Activated CD8-positive, alpha-beta memory T cell treated with anti-CD3 and anti-CD28 coated beads, Interleukin-2, amount 50 U/mL, for 1 hour (primary cell): ENCODE results near the gene HDAC9.

Experiments used
- DNase-seq: peaks from one replicate; pipeline ENCODE4 v3.0.0-alpha.2; 2020; ENCODE audit errors: extremely low read depth

HDAC9 gene

GRCh38 chr7:18659746-18660145, 164.2 kb downstream of the HDAC9 start:
- DNase-seq: no peak

- no peak for DNase-seq
Observed at GRCh38 chr7:18663321-18663720, 167.8 kb downstream of the HDAC9 start.

GRCh38 chr7:18666107-18666728, 170.7 kb downstream of the HDAC9 start:
- peak; percentile 0 for DNase-seq

GRCh38 chr7:18667466-18667865, 171.9 kb downstream of the HDAC9 start:
- DNase-seq: no peak

- DNase-seq: no peak
Observed at GRCh38 chr7:18671176-18671575, 175.6 kb downstream of the HDAC9 start.

- no peak for DNase-seq
Observed at GRCh38 chr7:18675579-18675978, 180.0 kb downstream of the HDAC9 start.

GRCh38 chr7:18679261-18679660, 183.7 kb downstream of the HDAC9 start:
- DNase-seq: no peak

- DNase-seq: no peak
Observed at GRCh38 chr7:18680576-18680975, 185.0 kb downstream of the HDAC9 start.

GRCh38 chr7:18684916-18685315, 189.4 kb downstream of the HDAC9 start:
- no peak for DNase-seq

GRCh38 chr7:18685971-18686370, 190.4 kb downstream of the HDAC9 start:
- no peak for DNase-seq

- DNase-seq: no peak
Observed at GRCh38 chr7:18689551-18689950, 194.0 kb downstream of the HDAC9 start.

- no peak for DNase-seq
Observed at GRCh38 chr7:18693406-18693805, 197.9 kb downstream of the HDAC9 start.

GRCh38 chr7:18693816-18694215, 198.3 kb downstream of the HDAC9 start:
- DNase-seq: no peak

- no peak for DNase-seq
Observed at GRCh38 chr7:18694484-18694883, 198.9 kb downstream of the HDAC9 start.

- no peak for DNase-seq
Observed at GRCh38 chr7:18694911-18695310, 199.4 kb downstream of the HDAC9 start.

- DNase-seq: no peak
Observed at GRCh38 chr7:18698258-18698734, 202.7 kb downstream of the HDAC9 start.

GRCh38 chr7:18700147-18700546, 204.6 kb downstream of the HDAC9 start:
- no peak for DNase-seq

- no peak for DNase-seq
Observed at GRCh38 chr7:18702071-18702829, 206.7 kb downstream of the HDAC9 start.

GRCh38 chr7:18703685-18704084, 208.1 kb downstream of the HDAC9 start:
- DNase-seq: no peak

GRCh38 chr7:18706670-18707069, 211.1 kb downstream of the HDAC9 start:
- no peak for DNase-seq

- no peak for DNase-seq
Observed at GRCh38 chr7:18708204-18708603, 212.7 kb downstream of the HDAC9 start.

- DNase-seq: no peak
Observed at GRCh38 chr7:18715988-18716387, 220.4 kb downstream of the HDAC9 start.

GRCh38 chr7:18721429-18721828, 225.9 kb downstream of the HDAC9 start:
- no peak for DNase-seq
